ENCODE measurements around the gene ELAPOR1. TPM values are rescaled to one million over a fixed set of nuclear protein-coding genes. Genes with fewer than 3 reads are reported as not detected.

Gene ELAPOR1
- total RNA-seq, 2 experiments from 2014 or later: not detected

- peak; percentile 96 for DNase-seq (ENCODE audit: low spot score)
- Histone ChIP-seq H3K4me3 (ENCODE audit: low read depth, low read length, poor library complexity, severe bottlenecking) (peak within 1 kb of the TSS; percentile 82), H3K79me2 (ENCODE audit: insufficient read depth, low read depth, low read length) (peaks cover 14% of the 10 kb centered on the region), H3K27ac (ENCODE audit: low read depth, low read length, poor library complexity, severe bottlenecking) (peak within 1 kb of the TSS; percentile 68), H4K20me1 (ENCODE audit: insufficient read depth, low read length) (no peaks in the 10 kb centered on the region), H2AFZ (ENCODE audit: low read length) (peak within 1 kb of the TSS; percentile 85), H3K36me3 (ENCODE audit: insufficient read depth, low read length) (peaks cover 12% of the 10 kb centered on the region; the same call in 1 of the 2 replicates), H3K9me3 (ENCODE audit: low read length) (no peaks in the 10 kb centered on the region), H3K9me2 (ENCODE audit: insufficient read depth, low read length) (no peaks in the 10 kb centered on the region), H3K4me2 (ENCODE audit: low read length) (peak within 1 kb of the TSS; percentile 90), H3K4me1 (ENCODE audit: insufficient read depth, low read length, poor library complexity, severe bottlenecking) (peaks cover 29% of the 10 kb centered on the region)
- POLR2A ChIA-PET: interaction anchor here (0.6 to 1.8 kb wide), 18 partner anchors 8 to 1255 kb away, joined by 3 to 11 read pairs (median 4); partner anchors contain the start of gene WDR47
- 0 out of 2 replicates have a peak, but pooled peaks have one; percentile 17 for TF ChIP-seq CTCF (conservative IDR thresholded peaks at IDR 0.05; ENCODE audit: low read length)
- no peak for TF ChIP-seq EZH2phosphoT487 (IDR thresholded peaks at IDR 0.05; ENCODE audit: borderline replicate concordance, low read depth, low read length)
- BruUV-seq (replicated peaks): TSS peak; percentile 99
- CTCF ChIA-PET (ENCODE audit: unreplicated experiment): no interaction called here
- intact Hi-C loops (cut with micrococcal nuclease; ENCODE audit: unreplicated experiment): loop anchor here (1.0 kb wide), 1 partner anchor 24 kb away; no protein-coding TSS in a partner anchor
These were observed 38.1 kb upstream of the ELAPOR1 start, which contains the start of gene TAF13 for GRCh38 chr1:109075531-109076490. Gene TAF13, minus strand, starts transcription at chr1:109076003. Its CDS starts 56 bp downstream, at chr1:109075947.

- peak overlapping the region; percentile 60; the same call in 1 of the 2 replicates for H2AFZ ChIP-seq (ENCODE audit: low read length)
- POLR2A ChIA-PET: interaction anchor here (1.2 to 1.3 kb wide), 3 partner anchors 12 to 199 kb away, joined by 3 to 12 read pairs (median 3); partner anchors contain the start of gene TMEM167B
- H3K4me2 ChIP-seq (ENCODE audit: low read length): peak overlapping the region; percentile 27
These were observed 35.6 kb upstream of the ELAPOR1 start for GRCh38 chr1:109078317-109078716.

More at GRCh38 chr1:109078317-109078716, 35.6 kb upstream of the ELAPOR1 start:
- Histone ChIP-seq H3K9me3 (ENCODE audit: low read length) (no peaks in the 10 kb centered on the region), H4K20me1 (ENCODE audit: insufficient read depth, low read length) (no peaks in the 10 kb centered on the region), H3K36me3 (ENCODE audit: insufficient read depth, low read length) (peaks cover 6% of the 10 kb centered on the region; the same call in 1 of the 2 replicates), H3K27ac (ENCODE audit: low read depth, low read length, poor library complexity, severe bottlenecking) (no peak overlapping the region), H3K9me2 (ENCODE audit: insufficient read depth, low read length) (no peaks in the 10 kb centered on the region), H3K4me1 (ENCODE audit: insufficient read depth, low read length, poor library complexity, severe bottlenecking) (peaks cover 29% of the 10 kb centered on the region), H3K79me2 (ENCODE audit: insufficient read depth, low read depth, low read length) (peaks cover 14% of the 10 kb centered on the region), H3K4me3 (ENCODE audit: low read depth, low read length, poor library complexity, severe bottlenecking) (no peak overlapping the region)
- no peak for TF ChIP-seq CTCF (conservative IDR thresholded peaks at IDR 0.05; ENCODE audit: low read length)
- no peak for TF ChIP-seq EZH2phosphoT487 (IDR thresholded peaks at IDR 0.05; ENCODE audit: borderline replicate concordance, low read depth, low read length)
- CTCF ChIA-PET (ENCODE audit: unreplicated experiment): no interaction called here
- intact Hi-C loops (cut with micrococcal nuclease; ENCODE audit: unreplicated experiment): no loop called here
- BruUV-seq (replicated peaks): no TSS peak
- DNase-seq (ENCODE audit: low spot score): peak; percentile 57
